Hepatic stellate cell (primary cell): Measurements from ENCODE around the gene ATXN10.

ENCODE experiments used
- DNase-seq: peaks from one replicate; pipeline ENCODE4 v3.0.0; 2011; ENCODE audit warnings: low spot score

Gene ATXN10

GRCh38 chr22:45879552-45879949 is 207.9 kb downstream of the ATXN10 start:
- DNase-seq = no peak

DNA sequence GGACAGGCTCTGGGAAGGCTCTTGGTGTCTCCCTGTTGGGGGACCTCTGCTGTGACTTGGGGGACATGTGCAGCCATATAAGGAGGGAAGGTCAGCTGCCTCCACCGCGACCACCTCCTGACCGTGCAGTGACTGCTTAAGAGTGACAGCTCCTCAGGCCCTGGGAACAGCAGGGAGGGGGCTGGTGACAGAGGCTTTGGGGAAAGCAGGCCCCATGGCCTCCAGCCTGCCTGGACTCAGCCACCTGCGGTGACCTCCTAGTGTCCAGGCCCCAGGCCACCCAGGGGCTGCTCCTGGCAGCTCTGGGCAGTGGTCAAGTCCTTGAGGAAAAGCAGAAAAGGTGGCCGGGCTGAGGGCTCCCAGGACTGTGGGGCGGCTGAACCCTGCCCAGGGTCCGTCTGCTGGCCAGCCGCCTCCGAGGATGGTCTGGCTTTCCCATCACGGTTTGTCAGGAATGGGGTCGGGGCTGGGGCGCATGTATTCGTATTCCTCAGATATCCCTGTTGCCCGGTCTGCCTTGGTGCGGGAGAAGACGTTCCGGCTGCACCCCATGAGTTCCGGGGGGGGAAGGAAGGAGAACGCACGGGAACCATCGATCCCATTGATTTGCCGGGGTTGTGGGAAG is 208.6 kb downstream of the ATXN10 start:
- no peak for DNase-seq

DNA sequence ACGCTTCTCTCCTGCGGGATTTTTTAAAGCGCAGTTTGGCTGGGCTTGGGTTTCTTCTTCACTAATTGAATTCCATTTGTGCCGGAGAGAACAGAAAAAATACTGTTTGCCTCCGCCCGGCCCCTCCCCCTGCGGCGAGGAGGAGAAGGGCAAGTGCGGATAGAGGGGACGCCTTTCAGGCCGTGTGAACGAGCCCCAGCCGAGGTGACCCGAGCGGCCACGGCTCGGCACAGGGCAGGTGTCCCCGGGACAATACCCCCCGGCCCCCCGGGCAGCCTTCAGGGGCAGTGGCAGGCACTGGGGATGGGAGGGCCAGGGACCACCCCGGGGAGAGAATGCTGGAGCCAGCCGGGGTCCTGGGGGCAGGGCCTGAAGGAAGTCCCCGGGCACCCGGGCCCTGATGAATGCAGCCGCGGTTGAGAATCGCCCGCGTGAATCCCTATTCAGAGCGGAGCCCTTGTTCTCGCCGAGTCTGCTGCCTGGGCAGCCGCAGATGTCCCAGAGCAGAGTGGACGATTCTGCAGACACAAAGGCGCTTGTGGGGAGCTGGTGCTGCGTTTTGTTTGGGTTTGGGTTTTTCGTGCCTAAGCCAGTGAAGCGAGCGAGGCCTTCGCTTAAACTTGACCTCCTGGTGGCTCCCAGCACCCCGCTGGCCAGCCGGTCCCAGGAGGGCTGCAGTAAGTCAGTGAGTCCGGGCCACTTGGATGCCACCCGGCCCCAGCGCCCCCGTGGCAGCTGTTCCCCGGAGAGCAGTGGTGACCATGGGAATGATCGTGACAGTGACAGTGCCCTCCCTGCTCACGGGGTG is 209.3 kb downstream of the ATXN10 start:
- DNase-seq = no peak

DNA sequence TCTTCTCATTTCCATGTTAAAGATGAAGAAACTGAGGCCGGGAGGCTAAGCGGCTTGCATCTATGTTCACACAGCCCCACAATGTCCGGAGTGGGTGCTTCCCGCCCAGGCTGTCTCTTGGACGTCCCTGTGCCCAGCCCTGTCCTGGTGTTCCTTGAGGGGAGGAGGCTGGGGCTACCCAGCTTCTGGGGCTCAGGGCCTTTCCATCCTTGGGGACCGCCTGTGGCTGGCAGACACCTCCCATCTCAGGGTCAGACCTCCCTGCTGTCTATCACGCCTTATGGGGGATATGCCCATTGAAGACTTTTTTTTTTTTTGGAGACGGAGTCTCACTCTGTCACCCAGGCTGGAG is 209.9 kb downstream of the ATXN10 start:
- no peak for DNase-seq

DNA sequence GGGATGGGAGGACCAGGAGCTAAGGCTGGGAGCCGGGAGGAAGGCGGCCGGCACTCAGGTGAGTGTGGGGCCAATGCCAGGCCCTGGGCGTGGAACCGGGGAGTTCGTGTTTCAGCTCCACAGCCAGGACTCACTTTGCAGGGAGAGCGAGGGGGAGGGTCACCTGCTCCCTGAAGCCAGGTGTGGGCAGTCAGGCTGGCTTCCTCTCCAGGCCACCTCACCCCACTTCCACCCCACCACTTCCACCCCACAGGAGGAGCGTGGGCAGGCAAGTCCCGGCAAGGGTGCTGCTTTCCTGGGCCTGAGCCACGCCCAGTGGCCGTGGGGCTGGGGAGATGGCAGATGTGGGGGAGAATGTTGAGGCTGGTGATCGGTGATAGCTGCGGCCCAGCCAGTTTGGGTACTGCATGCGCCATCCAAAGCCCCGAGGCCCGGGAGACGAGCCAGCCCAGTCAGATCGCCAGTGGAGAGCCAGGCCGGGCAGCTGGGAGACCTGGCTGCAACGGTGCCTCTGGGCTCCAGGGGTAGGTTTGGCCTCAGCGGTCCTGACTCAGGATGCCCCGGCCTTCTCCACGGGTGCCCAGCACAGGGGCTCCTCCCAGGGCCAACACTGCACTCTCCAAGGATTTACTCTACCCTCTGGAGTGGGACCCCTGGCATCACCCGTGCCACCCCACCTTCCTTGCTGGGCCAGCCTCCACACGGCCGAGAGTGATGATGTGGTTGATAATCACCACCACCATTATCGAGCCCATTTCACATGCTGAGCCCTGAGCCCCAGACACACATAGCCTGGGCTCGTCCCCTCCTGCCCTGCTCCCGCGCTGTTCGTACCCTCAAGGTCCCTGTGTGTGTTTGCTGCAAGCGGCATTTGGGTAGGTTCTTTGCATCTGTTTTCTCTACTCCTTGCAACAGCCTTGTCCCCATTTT is 211.5 kb downstream of the ATXN10 start:
- no peak for DNase-seq

DNA sequence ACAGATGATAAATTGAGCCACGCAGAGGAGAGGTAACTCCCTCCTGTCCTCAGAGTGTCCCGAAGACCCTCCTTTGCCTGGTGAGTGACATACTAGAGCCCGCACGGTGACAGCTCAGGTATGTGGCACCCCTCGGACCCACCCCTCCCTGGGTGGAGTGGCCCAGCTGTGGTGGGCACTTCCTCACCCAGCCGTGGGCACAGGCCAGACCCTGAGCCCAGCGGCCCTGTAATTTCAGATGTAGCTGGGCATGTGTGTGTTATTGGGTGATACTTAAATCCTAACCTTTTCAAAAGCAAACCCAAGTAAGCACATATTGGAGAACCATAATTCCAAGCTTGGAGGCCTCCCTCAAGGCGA is 212.2 kb downstream of the ATXN10 start:
- no peak for DNase-seq

DNA sequence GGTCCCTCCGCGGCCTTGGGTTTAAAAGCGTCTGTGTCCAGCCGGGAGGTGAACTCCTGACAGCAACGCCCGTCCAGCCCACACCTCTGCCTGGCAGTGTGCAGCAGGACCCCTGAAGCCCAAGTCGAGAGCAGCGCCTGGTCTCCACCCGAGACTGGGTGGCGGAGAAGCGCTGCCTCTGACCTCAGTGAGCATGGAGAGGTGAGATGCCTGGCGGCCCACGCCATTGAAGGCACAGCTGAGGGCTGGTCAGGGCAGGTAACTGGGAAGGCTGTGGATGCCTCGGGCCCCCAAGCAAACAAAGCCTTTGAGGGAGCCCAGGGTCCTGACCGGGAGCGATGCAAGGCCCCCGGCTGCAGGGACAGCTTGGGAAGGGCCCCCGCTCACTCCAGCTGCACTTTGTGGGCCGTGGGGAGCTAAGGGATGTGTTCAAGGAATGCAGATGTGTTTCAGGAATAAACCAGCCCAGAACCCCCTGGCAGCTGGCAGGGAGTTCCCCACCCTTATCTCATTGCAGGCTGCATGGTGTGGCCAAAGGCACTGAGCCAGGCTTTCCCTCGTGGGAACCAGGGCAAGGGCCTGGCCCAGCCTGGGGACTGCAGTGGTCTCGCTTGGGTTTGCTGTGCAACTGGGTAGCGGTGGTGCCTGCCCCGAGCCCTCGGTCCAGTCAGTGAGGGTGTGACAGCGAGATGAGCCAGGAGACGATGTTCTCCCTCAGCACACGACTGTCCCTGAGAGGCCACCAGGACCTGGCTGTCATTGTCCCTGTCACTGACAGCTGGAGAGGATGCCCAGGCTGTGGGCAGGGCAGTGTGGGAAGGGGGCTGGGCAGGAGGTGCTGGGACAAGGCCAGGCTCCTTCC is 212.8 kb downstream of the ATXN10 start:
- DNase-seq = no peak

GRCh38 chr22:45885171-45885840 is 213.7 kb downstream of the ATXN10 start:
- no peak for DNase-seq

DNA sequence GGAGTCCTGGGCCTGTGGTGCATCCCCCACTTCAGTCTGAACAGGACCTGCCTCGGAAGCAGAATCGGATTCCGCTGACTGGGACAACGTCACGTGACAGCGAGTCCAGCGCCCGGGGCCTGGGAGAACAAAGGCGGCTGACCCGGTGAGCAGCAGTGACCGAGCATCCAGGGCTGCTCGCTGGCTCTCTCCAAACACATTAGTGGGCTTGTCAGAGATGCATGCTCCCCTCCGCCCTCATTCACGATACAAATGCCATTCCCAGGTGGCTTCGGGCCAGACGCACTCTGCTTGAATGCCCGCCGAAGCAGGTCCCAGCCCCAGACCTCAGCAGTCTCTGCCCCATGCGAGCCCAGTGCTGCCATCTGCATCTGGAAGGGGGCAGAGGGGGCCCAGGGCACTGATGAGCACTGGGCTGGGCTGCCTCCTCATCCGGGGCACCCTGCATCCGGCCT is 214.3 kb downstream of the ATXN10 start:
- no peak for DNase-seq

DNA sequence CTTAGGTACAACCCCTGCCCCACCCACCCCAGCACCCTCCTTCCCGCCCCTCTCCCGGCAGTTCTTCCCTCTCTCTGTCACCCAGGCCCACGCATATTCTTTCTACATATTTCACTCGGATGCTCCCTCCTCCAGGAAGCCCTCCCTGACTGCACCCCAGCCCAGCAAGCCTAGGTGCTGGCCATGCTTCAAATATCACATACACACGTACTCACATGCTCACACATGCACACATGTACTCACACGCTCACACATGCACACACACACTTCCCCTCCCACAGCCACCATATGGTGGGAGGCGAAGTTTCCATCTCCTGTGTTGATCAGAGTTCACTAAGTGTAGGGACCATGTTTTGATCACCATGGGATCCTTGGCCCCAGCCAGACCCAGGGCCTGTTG is 214.9 kb downstream of the ATXN10 start:
- no peak for DNase-seq

DNA sequence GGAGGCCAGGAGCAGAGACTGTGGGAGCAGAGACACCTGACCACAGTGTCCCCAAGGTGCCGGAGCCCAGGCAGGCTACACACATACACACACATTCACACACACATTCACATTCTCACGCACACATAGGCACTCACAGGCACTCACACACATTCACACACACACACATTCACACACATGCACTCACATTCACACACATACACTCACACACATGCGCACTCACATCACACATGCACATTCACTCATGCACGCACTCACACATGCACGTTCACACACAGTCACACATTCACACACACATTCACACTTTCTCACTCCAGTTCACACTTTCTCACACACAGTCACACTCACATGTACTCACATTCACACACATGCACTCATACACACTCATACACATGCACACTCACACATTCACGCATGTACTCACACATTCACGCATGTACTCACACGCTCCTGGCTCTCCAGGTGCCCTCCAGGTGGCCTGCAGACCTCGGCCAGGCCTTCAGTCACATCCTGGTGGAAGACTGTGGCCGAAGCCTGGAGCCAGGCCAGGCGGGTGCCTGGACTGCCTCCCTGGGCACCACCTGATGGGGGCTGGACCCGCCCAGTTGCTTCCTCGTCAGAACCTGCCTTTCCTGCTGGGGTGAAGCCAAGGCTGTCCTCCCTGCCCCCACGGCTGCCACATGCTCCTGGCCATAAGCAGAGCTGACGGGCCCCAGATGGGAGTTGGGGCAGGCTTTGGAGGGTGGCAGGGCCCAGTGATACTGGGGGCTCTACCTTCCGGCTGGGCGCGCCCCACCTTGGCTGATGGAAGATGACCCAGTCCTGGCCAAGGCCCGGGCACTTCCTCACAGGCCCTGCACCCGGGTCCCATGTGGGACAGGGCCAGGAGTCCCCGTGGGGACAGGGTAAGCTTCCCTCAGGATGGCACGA is 215.8 kb downstream of the ATXN10 start:
- no peak for DNase-seq

DNA sequence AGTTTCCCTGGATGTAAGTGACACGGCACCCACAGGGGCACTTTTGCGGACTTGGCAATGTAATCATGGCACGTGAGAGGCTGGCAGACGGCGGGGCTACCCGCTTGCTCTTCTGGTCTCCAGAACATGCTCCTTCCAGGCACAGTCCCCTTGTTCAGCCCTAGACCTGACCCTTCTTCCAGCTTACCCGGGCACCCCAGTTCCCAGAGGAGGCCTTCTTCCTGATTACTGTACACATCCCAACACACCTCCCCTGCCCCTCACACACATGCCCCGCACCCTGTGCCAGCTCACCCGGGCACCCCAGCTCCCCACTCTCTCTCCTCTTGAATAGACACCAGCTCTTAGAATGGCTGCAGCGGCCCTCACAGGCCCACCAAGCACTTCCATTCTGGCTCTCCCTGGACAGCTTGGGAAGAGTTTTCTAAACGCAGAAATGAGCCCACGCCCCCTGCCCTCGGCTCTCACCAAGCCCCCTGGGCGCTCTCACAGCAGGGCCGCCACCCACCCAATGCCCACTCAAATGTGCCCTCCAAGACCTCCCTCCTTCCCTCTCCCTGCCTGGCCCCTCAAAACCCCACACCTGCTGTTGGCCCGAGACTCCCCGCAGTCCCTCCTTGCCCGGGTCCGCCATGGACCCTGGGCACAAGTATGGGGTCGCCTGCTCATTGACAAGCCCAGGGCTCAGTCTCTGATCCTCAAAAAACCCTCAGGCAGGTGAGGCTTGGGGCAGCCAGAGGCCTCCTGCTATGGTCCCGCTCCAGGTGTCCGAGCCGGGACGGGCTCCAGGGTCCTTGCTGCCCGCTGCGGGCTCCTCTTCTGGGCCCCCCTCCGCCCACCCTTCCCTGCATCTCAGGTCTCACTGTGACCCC is 216.8 kb downstream of the ATXN10 start:
- DNase-seq = no peak

- no peak for DNase-seq
Measured at GRCh38 chr22:45889093-45889538, 217.5 kb downstream of the ATXN10 start.

GRCh38 chr22:45889539-45890350 is 218.1 kb downstream of the ATXN10 start:
- DNase-seq = peak; percentile 64

GRCh38 chr22:45890351-45890635 is 218.7 kb downstream of the ATXN10 start:
- DNase-seq = no peak

DNA sequence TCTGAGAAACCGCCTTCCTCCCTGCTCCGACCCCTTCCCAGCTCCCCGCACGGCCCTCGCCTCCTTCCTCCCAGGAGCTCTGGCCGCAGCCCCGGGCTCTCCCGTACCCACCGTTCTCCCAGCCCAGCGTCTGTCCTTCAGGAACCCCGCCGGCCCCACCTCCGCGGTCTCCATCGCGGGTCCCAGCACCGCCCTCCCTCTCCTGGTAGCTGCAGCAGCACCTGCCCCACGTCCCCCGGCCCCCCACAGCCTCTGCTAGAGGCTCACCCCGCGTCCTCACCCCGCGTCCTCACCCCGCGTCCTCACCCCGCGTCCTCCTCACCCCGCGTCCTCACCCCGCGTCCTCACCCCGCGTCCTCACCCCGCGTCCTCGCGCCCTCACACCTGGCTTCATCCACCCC is 219.4 kb downstream of the ATXN10 start:
- no peak for DNase-seq

DNA sequence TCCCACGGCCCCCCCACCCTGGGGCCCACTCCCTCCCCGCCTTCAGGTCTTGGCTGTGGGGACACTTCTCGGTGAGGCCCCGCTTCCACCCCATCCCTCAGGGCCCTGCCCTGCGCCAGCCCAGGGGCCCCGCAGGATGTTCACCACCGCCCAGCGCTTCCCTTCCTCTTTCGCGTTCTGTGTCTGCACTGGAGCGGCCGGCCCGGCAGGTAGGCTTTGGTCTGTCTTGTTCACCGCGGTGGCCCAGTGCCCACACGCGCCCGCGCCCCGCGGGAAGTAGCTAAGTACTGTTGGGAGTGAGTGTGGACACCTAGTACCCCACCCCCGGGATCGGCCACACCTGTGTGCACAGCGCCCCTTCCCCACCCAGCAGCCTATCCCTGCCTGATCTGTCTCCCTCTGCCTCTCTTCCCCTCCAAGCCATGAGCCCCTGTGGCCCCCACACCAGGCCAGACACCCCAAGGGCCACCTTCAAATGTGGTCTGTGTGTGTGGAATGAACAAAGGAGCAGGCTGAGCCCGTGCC is 219.9 kb downstream of the ATXN10 start:
- DNase-seq = no peak

DNA sequence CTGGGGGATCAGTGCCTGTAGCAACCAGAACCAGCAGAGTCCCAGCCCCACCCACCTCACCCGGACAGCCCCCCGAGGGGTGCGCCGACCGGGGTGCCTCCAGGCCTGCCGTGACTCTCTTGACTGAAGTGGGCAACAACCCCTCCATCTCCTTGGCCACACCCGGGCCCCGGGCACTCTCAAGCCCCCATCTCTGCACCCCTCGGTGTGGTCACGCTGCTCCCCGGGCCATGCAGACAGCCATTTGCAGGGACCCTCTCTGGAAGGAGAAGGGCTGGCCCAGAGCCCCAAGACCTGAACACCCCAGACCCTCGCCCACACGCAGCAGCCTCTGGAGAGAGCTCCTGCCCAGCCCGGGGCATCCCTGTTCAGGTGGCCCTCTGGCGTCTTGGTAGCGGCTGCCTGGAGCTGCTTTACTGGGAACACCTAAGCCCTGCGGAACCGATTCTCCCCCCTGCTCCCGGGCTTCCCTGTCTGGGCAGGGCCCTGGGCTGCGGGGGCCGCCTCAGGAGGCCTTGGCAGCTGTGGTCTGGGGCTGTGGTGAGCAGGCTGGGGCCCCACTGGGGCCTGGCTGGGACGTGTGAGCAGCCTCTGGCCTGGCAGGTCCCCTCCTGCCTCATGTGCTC is 220.5 kb downstream of the ATXN10 start:
- no peak for DNase-seq
